GM18861 (cell line): Measurements from ENCODE around the gene LSAMP.
"Not testable (repeated sequence)": the region's sequence is repeated elsewhere in the genome, so short reads cannot be mapped to it uniquely, and the experiment has no call there.

Source experiments
- ATAC-seq: cut with Tn5 transposase; IDR thresholded peaks from one replicate; pipeline ENCODE4 v1.9.1; 2021; ENCODE audit not compliant: unreplicated experiment

The LSAMP gene

DNA sequence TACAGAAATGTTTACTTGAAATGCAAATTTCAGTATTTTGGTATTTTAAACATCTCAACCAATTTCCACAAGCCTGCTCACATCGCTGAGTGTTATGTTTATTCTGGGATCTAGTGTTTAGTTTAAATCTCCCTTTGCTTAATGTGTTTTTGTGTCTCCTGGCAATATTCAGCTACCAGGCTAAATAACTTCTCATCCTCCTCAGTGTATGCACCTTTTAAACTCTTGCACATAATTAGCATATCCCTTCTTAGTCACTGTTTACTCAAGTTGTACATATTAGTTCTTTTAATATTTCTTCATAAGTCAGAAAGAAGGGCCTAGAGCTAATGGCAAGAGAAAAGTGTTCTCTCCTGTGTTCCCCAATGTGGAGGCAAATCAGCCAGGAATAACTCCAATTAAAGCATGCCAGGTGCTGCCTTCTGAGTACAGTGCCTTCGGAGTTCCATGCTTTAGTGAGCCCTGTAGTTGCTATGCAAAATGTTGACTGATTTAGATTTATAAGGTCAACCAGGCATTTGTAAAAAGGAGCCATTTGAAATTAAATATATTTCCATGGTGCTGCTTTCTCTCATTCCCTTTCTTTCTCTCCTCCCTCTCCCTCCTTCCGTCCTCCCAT is 587.7 kb downstream of the LSAMP start:
- no peak for ATAC-seq

DNA sequence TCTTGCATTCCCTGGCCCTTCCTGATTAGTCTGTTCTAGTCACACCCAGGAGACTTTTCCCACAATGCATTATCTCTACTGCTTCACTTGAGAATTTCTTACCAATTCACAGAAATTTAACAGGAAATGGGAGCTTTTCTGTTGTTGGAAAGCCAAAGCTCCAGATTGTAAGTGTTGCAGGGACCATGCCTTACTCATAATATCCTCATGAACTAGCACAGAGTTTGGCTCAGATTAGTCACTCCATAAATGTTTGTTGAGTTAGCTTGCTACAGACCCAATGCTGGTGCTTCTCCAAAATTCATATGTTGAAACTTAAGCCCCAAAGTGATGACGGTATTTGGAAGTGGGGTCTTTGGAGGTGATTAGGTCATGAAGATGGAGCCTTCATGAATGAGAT is 589.4 kb downstream of the LSAMP start:
- ATAC-seq, result no peak

GRCh38 chr3:115853104-115853503 is 592.2 kb downstream of the LSAMP start:
- no peak for ATAC-seq

- no peak for ATAC-seq
These were observed 593.0 kb downstream of the LSAMP start for GRCh38 chr3:115852278-115852677.

- ATAC-seq, result no peak
These were observed 593.7 kb downstream of the LSAMP start for GRCh38 chr3:115851571-115851970.

GRCh38 chr3:115848641-115849040 is 596.6 kb downstream of the LSAMP start:
- ATAC-seq, result no peak

- ATAC-seq, result no peak
These were observed 599.3 kb downstream of the LSAMP start for GRCh38 chr3:115845986-115846385.

- not testable (repeated sequence) for ATAC-seq
These were observed 600.6 kb downstream of the LSAMP start for GRCh38 chr3:115844729-115845128.

DNA sequence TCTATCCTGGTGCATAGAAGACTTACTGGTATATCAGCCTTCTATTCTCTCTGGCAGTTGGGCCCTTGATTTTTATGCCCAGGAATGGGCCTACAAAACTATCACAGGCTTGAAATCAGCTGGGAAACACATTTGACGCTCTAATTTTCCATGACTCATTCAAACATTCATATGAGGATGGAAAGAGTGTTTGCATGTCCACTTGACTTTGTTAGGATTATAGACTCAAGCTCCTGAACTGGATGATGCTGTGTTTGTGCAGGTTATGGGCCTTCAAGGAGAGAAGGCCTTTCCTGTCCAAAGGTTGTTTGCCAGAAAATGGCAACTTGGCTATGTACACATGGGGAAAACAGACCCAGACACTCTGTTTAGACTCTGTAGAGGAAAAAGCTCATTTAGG is 602.1 kb downstream of the LSAMP start:
- ATAC-seq, result no peak

GRCh38 chr3:115839246-115839645 is 606.0 kb downstream of the LSAMP start:
- ATAC-seq, result no peak

- no peak for ATAC-seq
These were observed 606.5 kb downstream of the LSAMP start for GRCh38 chr3:115838786-115839185.

DNA sequence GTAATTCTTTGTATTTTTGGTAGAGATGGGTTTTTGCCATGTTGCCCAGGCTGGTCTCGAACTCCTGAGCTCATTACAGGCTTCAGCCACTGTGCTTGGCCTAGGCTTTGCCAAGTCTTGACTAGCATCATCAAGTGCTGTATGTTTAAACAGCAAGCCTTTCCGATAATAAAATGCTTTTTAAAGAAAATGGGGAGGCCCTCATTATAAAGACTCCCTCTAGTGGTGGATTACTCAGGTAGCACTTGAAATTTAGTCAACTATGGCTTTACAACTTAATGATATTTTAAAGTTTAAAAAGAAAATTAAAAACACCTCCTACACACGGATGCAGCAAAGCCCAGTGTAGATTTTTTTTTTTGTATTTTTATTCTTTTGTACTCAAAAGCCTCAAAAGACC is 608.3 kb downstream of the LSAMP start:
- ATAC-seq, result no peak

DNA sequence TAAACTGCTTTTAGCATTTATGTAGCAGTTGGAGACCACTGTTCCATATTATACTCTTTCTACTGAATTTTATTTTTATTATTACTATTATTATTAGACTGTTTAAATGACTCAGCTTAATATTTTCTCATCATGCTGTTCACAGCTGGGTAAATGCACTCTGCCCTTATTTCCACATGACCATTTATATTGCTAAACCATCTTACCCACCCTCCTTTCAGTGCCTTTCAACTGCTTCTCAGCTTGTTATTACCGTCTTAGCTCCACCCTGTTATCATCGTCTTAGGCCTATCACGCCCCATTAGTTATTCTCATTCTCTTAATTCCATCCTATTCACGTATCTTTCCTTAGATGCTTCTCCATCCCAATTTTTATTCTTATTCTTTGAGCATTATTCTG is 609.3 kb downstream of the LSAMP start:
- no peak for ATAC-seq

- no peak for ATAC-seq
These were observed 611.2 kb downstream of the LSAMP start for GRCh38 chr3:115834068-115834467.

DNA sequence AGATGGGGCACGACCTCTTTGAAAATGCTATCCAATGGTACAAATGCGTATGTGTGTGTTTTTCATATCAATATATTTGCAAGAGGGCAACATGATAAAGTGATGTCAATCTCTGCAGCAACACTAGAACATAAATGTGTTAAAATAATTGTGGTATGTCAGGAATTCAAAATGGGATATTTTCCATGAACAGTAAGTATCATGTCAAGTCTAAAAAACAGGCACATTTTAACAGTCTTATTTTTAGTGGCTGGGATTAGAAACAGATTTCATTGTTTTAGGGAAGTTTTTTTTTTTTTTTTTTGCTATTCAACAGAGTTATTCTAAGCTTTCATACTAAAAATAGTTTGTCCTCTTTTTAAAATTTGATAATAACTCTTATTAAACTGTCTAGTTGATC is 612.2 kb downstream of the LSAMP start:
- no peak for ATAC-seq

- no peak for ATAC-seq
These were observed 613.0 kb downstream of the LSAMP start for GRCh38 chr3:115832265-115832664.

GRCh38 chr3:115831864-115832263 is 613.4 kb downstream of the LSAMP start:
- ATAC-seq, result no peak

DNA sequence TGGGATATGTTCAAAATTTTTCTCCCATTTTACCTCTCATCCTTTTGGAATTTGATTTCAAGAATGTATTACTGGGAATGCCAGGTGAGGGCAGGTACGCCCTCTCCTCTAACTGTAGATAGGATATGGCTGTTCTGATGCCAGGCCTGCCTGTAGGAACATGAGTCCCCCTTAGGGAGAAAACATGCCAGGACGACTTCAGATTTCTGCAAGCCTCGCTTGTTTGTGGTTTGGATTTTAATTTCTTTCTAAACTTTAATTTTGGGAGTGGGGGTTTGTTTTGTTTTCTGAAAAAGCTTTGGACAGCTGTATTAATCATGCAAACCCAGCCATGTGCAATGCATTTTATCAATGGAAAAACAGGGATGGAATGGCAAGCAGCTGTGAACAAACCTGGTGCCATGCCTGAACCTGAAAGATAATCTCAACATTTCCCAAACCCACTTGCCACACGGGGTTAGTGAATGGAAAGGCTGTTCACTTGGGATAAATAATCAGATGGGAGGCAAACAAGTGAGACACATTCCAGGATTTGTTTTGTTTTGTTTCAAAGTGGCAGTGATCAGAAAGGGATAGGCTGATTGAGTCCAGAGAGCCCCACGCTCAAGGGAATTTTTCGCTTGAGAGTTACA is 614.4 kb downstream of the LSAMP start:
- ATAC-seq, result no peak

GRCh38 chr3:115828401-115828800 is 616.9 kb downstream of the LSAMP start:
- ATAC-seq, result no peak

DNA sequence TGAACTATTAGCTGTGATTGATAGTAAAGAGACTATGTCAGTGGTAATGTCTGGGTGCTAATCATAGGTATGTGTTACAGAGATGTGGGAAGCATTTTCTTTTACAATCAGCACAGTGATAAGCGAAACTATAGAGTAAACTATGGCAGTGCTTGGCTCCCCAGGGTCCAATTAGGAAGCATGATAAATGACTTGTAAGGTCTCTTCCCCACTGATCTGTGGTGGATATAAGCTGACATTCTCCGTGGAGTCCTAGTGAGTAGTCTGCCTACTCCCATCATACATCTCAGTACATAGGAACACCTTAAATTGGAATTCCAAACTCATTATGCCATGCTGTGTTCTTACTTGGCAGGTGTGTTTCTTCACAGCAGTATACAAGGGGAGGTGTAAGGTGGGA is 617.8 kb downstream of the LSAMP start:
- no peak for ATAC-seq

GRCh38 chr3:115825046-115825445 is 620.2 kb downstream of the LSAMP start:
- no peak for ATAC-seq

GRCh38 chr3:115823083-115823482 is 622.2 kb downstream of the LSAMP start:
- no peak for ATAC-seq

DNA sequence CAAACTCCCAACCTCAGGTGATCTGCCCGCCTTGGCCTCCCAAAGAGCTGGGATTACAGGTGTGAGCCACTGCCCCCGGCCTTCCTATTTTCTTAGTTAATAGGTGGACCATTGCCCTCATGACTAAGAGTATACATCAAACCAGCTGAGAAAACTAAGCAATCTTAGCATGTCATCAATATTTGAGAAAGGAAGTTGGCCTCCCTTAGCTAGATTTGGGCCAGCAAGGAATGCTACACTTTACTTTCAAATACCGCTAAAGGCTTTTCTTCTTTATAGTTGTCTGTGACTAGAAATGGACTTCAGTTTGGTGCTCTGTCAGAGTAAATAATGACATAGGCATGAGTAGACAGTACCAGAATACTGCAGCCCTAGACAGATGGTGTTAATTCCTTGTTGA is 622.7 kb downstream of the LSAMP start:
- no peak for ATAC-seq
